Suppressor macrophage (primary cell): ENCODE measurements around the gene CDH23.

Experiments
- DNase-seq, 4 experiments: peaks; one replicate each; pipeline ENCODE4 v3.0.0-alpha.2; 2020 to 2022

CDH23 gene

GRCh38 chr10:71712572-71713134, 315.9 kb downstream of the CDH23 start:
- no peak for DNase-seq

DNA sequence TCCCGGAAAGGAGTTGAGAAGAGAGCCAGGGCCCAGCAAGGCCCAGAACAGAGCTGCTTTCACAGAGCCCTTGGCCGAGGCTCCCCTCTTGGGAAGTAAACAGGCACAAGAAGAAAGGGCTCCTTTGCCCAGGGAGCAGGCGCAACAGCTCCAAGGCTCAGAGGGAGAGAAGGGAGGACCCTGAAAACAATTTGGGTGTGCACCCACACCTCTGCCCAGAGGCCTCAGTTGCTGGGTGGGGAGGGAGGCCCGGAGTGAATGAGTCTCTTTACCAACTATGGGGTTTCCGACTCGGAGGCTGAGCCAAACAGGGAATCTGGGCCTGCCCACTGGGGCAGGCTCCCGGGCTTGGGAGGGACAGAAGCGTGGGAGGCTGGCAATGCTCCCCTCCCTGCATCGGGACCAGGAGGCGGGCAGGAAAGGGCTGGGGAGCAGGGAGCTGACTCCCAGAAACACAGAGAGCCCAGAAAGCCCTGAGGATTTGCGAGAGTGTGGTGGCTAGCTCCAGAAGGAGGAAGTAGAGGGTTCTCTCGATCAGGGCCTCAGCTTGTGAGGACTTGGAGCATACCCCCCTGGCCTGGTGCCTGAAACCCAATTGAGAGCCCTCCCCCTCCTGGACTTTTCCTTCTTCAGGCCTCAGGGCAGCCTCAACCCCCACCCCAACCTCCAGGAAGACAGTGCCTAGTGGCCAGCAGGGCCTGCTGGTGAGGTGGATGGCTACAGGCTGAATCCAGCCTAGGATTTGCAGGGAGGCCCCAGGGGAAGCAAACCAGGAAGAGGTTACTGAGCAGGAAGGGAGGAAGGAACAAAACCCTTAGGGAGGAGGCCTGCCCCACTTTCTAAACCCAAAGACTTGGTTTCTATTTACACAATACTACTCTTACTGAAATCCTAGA, 316.7 kb downstream of the CDH23 start:
- peak; percentile 73 to 84 (median 80) for DNase-seq

- no peak for DNase-seq
Observed at GRCh38 chr10:71714031-71714410, 317.3 kb downstream of the CDH23 start.

- no peak for DNase-seq
Observed at GRCh38 chr10:71714592-71714991, 317.9 kb downstream of the CDH23 start.

GRCh38 chr10:71715026-71715425, 318.3 kb downstream of the CDH23 start:
- DNase-seq: no peak

GRCh38 chr10:71715860-71716259, 319.1 kb downstream of the CDH23 start:
- no peak for DNase-seq

DNA sequence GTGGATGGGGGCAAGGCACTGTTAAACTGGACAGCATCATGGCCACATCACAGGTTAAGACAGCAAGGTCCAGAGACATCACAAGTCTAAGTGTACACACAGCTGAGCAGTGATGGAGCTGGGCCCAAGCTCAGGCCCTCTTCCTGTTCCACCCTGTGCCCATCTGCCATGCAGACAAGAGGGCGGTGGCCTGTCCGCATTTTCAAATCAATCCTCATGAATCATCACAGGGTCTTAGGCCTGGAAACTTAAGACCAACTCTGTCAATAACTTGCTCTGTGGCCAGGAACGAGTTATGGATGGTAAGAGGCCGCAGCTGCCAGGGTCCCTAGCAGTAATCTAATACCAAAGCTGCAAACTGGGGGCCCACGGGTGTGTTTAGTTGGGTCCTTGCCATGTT, 319.7 kb downstream of the CDH23 start:
- DNase-seq: no peak

DNA sequence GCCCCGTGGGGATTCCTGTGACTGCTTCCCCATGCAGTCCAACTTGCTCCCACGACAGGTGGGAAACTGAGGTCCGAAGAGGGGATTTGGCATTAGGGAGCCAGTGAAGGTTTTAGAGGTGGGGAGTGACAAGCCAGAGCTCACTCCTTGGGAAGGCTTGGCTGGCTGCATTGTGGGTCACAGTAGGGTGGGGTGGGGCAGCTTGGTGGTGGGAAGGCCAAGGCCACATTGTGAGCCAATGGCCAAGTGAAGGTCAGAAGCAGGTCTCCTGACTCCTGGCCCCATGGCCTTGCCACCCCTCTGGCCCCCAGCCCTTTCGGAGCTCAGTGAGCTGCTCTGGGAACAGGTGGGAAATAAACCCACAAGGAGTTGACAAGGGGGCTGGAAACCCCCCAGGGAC, 320.3 kb downstream of the CDH23 start:
- DNase-seq: no peak

GRCh38 chr10:71717551-71717951, 320.8 kb downstream of the CDH23 start:
- no peak for DNase-seq

GRCh38 chr10:71718165-71718698, 321.5 kb downstream of the CDH23 start:
- no peak for DNase-seq

- no peak for DNase-seq
Observed at GRCh38 chr10:71719042-71719441, 322.3 kb downstream of the CDH23 start.

DNA sequence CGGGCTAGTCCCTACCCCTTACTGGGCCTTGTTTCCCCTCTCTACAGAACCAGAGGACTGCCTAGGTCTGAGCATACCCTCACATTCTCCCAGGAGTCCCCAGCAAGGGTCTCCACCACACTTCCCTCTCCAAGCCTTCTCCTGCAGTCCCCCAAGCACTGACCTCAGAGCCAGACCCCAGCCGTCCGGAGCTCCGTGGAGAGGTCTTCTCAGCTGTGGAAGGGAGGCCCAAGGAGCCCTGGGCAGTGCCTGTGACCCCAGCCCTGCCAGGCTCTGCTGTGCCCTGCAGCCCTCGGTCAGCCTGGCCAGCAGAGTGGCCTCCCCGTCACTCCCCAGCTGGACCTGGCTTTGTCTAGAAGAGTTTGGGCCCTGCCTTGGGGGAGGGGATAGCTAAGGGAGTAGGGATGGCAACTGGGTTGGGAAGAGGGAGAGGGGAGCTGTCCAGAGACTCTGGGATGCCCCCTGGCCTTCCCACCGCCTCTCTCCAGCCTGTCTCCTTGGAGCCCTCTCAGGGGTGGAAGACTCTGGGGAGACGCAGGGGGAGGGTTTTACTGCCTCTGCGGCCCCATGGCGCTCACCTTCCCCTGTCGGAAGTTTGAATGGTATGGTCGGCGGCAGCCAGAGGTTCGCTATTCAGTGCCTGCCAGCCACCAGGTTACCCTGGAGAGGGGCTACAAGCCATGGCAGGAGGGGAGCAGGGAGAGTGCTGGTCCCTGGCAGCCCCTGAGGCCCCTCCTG, 322.9 kb downstream of the CDH23 start, which contains the start of gene C10orf105:
C10orf105 (minus strand) TSS at position 315 of the 738 bp plus-strand sequence. CDS start 3,441 bp downstream, outside the sequence.
- no peak for DNase-seq

DNA sequence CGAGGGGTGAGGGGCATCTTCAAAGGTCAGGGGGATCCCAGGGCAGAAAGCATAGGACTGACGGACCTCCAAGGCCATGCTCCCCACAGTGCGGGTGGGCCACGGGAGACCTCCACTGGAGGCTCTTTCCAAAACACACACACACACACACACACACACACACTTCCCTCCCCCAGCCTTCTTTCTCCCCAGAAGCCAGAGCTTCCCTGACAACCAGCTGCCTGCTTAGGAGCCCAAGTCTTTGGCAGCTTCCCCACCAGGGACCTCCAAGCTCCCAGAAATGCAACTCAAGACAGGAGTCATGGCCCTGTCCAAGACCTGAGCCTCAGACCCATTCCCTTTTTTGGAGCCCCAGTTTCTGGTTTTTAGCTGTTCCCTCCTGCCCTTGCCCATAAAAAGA, 323.6 kb downstream of the CDH23 start:
- no peak for DNase-seq

- no peak for DNase-seq
Observed at GRCh38 chr10:71721313-71721712, 324.6 kb downstream of the CDH23 start.

DNA sequence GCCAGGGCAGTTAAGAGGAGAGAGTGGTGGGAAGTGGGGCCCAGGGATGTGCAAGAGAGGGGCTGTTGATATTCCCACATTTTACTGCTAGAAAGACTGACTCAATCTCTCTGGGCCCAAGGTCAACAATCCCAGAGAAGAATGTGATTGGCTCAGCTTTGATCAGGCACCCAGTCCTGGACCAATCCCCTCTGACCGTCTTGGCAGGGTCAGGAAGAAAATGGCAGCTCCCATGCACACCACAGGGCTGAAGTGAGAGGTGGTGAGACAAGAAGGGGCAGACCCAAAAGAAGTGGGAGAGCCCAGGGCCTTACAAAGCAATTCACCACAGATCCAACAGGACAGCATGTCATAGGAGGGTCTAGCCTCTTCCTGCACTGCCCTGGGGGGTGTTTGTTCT, 326.1 kb downstream of the CDH23 start:
- no peak for DNase-seq

DNA sequence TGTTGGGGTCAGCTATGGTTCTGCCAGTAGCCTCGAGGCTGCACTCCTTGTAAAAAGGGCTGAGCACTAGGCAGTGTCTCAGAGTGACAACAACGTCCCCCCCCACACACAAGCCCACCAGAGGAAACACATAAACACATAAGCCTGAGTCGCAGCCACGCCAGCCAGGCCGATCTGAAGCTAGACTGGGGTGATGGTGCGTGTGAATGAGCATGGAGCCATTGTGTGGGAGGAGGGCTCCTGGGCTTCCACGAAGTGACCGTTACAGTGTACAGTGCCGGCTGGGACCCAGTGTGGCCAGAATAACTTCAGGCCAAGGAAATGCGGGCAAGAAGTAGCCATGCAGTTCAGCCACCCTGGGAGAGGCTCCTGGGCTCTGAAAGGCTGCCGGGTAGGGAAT, 326.6 kb downstream of the CDH23 start:
- no peak for DNase-seq

GRCh38 chr10:71724539-71724938, 327.8 kb downstream of the CDH23 start:
- DNase-seq: no peak

DNA sequence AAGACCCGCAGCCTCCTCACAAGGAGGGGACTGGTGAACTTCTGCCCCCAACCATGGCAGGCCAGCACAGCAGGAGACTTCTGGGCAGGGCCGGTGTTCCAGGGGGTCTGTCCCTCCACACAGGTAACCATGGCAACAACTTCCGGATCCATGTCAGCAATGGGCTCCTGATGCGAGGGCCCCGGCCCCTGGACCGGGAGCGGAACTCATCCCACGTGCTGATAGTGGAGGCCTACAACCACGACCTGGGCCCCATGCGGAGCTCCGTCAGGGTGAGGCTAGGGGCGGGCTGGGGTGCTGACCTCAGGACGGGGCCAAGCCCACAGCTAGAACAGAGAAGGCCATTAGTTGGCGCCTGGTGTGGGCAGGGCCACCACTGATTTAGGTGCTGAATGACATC, 328.5 kb downstream of the CDH23 start:
- no peak for DNase-seq

GRCh38 chr10:71725998-71726579, 329.4 kb downstream of the CDH23 start:
- peak; percentile 69 to 79 (median 76) for DNase-seq

- peak in 2 of 4 experiments; percentile 48 to 49 for DNase-seq
Observed at GRCh38 chr10:71726580-71727104, 329.9 kb downstream of the CDH23 start.

DNA sequence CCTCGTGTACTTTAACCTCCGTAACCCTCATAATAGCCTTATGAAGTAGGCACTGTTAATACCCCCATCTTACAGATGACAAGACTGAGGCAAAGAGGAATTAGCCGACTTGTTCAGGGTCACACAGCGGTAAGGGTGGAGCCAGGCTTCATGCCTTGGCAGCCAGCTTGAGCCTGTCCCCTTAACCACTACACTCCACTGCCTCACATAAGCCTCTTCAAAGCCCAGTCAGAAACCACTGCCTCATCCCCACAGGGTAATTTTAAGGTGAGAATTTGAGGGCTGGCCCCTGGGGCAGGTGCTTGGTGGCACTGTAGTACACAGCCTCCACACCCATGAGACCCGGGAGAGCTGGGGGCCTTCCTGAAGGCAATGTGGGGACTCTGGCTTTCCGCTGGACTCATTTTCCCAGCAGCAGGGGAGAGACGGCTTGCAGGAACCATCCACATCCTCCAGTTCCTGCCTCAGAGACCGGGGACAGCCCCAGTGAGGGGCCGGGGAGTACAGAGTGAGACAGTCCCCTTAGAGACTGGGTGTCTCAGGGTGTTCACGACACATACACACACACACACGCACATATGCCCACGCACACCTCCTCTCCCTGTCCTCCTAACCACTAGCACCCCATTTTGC, 330.5 kb downstream of the CDH23 start:
- DNase-seq: peak; percentile 27 to 63 (median 40)
